ENCODE measurements around the gene SLC44A3. TPM values are rescaled to one million over a fixed set of nuclear protein-coding genes. Genes with fewer than 3 reads are reported as not detected.
A peak's percentile ranks its signal among the peaks of the same experiment; 100 is the strongest.

SLC44A3 gene
- total and polyA plus RNA-seq, 2 donors, result 4.7 to 6.8 TPM

DNA sequence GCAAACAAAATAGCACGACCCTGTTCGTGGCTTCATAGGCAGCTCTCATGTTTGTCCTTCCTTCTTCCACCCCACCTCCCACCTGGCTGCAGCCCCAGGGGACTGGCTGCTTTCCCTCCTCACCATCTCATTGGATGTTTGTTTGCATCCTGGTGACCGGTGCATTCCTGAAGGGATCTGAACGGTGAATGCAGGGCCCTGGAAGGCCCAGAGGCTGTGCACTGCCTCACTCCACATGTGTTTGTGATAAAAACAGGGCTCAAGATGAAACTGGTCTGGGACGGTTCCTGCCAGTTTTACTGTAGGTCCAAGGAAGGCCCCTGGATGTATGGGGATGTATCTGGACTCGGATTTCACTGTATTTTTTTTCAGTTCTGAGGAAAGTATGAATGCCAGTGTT, 63.9 kb downstream of the SLC44A3 start:
- 80% methylated on average over 6 of the region's 6 CpGs for WGBS
- Histone ChIP-seq H3K27ac (ENCODE audit: low read depth in 1 of 2, low read length in 1 of 2) (peak overlapping the region in 1 of 2 donors; percentile 52), H3K4me3 (ENCODE audit: low read length in 2 of 2) (no peak overlapping the region)

DNA sequence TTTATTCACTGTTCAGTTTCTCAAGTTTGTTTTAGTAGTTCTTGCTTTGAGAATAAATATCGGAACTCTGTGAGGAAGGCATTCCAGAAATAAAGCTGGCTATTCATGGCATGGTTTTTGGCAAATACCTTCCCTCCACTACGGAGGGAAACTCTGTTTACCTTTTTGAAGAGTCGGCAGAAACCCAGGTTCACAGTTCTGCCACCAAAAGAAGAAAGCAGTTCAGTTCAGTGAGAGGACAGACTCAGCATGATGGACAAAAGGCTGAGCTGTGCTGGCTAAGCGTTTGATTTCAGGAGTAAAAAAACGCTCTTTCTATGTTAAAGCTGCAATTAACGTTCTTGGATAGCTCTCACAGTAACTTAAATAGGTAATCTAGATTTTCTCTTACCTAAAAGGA, 64.3 kb downstream of the SLC44A3 start:
- Histone ChIP-seq H3K27ac (ENCODE audit: low read depth in 1 of 2, low read length in 1 of 2) (peak overlapping the region in 1 of 2 donors; percentile 52), H3K9me3 (ENCODE audit: control insufficient read depth in 2 of 2, insufficient read depth in 1 of 2, low read length in 1 of 2) (no peaks in the 10 kb centered on the region), H3K36me3 (ENCODE audit: control insufficient read depth in 2 of 2, insufficient read depth in 2 of 2, low read length in 1 of 2) (no peaks in the 10 kb centered on the region), H3K4me1 (ENCODE audit: control insufficient read depth in 2 of 2, insufficient read depth in 2 of 2, low read length in 2 of 2) (peaks cover 0 to 15% of the 10 kb centered on the region in 2 donors), H3K27me3 (ENCODE audit: control insufficient read depth in 2 of 2, insufficient read depth in 1 of 2, low read length in 1 of 2) (no peaks in the 10 kb centered on the region), H3K4me3 (ENCODE audit: low read length in 2 of 2) (no peak overlapping the region)
- DNase-seq (ENCODE audit: low read depth in 6 of 9, low spot score in 9 of 9), result no peak
- WGBS, result 94% methylated on average over 6 of the region's 6 CpGs

More for the DNA sequence above, 63.9 kb downstream of the SLC44A3 start:
- no peak for DNase-seq (ENCODE audit: low read depth in 6 of 9, low spot score in 9 of 9)
- Histone ChIP-seq H3K4me1 (ENCODE audit: control insufficient read depth in 2 of 2, insufficient read depth in 2 of 2, low read length in 2 of 2) (peaks cover 0 to 15% of the 10 kb centered on the region in 2 donors), H3K36me3 (ENCODE audit: control insufficient read depth in 2 of 2, insufficient read depth in 2 of 2, low read length in 1 of 2) (no peaks in the 10 kb centered on the region), H3K27me3 (ENCODE audit: control insufficient read depth in 2 of 2, insufficient read depth in 1 of 2, low read length in 1 of 2) (no peaks in the 10 kb centered on the region), H3K9me3 (ENCODE audit: control insufficient read depth in 2 of 2, insufficient read depth in 1 of 2, low read length in 1 of 2) (no peaks in the 10 kb centered on the region)

DNA sequence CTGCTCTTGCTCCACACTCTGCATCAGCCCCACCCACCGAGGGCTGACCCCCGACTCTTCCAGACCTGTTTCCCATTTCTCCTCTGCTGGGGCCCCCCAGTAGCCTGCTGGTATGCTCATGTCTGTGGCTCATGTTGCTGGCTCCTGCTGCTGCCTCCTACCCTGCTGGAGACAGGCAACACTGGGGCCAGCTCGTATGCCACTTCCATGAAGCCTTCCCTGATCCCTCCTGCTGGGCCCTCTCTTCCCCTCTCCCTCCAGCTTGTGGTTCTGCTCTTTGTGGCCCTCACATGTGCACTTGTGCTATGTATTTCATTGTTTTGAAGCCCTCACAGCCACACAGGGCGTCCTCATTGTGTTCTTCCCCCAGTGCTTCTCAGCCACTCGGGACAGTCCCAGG, 66.2 kb downstream of the SLC44A3 start:
- no peaks in the 10 kb centered on the region for H3K27me3 ChIP-seq (ENCODE audit: control insufficient read depth in 2 of 2, insufficient read depth in 1 of 2, low read length in 1 of 2)
- WGBS, result 93% methylated on average over 5 of the region's 5 CpGs
- H3K27ac ChIP-seq (ENCODE audit: low read depth in 1 of 2, low read length in 1 of 2), result no peak overlapping the region
- H3K9me3 ChIP-seq (ENCODE audit: control insufficient read depth in 2 of 2, insufficient read depth in 1 of 2, low read length in 1 of 2), result no peaks in the 10 kb centered on the region
- no peak for DNase-seq (ENCODE audit: low read depth in 6 of 9, low spot score in 9 of 9)
- no peak overlapping the region for H3K4me3 ChIP-seq (ENCODE audit: low read length in 2 of 2)
- H3K36me3 ChIP-seq (ENCODE audit: control insufficient read depth in 2 of 2, insufficient read depth in 2 of 2, low read length in 1 of 2), result no peaks in the 10 kb centered on the region
- peaks cover 0 to 15% of the 10 kb centered on the region in 2 donors for H3K4me1 ChIP-seq (ENCODE audit: control insufficient read depth in 2 of 2, insufficient read depth in 2 of 2, low read length in 2 of 2)

DNA sequence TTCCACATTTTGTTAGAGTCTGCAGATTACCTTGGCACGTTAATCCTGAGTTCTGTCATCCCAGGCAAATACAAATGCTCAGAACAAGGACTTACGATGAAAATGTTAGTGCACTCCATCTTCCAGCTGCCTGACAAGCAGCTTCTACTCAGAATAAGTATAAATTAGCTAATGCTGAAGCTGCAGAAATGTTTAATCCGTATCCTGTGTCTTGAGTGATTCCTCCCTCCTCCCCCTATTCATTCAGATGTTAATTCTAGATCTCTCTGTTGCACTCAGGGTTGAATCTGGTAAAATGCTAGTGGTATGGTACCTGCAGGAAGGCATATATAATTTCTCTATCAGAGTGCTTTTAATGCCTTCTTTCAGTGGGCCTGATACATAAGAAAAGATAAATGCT, 66.9 kb downstream of the SLC44A3 start:
- Histone ChIP-seq H3K4me3 (ENCODE audit: low read length in 2 of 2) (no peak overlapping the region), H3K36me3 (ENCODE audit: control insufficient read depth in 2 of 2, insufficient read depth in 2 of 2, low read length in 1 of 2) (no peaks in the 10 kb centered on the region), H3K9me3 (ENCODE audit: control insufficient read depth in 2 of 2, insufficient read depth in 1 of 2, low read length in 1 of 2) (no peaks in the 10 kb centered on the region), H3K27ac (ENCODE audit: low read depth in 1 of 2, low read length in 1 of 2) (no peak overlapping the region), H3K27me3 (ENCODE audit: control insufficient read depth in 2 of 2, insufficient read depth in 1 of 2, low read length in 1 of 2) (no peaks in the 10 kb centered on the region), H3K4me1 (ENCODE audit: control insufficient read depth in 2 of 2, insufficient read depth in 2 of 2, low read length in 2 of 2) (peaks cover 0 to 15% of the 10 kb centered on the region in 2 donors)
- DNase-seq (ENCODE audit: low read depth in 6 of 9, low spot score in 9 of 9), result no peak
- 98% methylated on average over 3 of the region's 3 CpGs for WGBS

DNA sequence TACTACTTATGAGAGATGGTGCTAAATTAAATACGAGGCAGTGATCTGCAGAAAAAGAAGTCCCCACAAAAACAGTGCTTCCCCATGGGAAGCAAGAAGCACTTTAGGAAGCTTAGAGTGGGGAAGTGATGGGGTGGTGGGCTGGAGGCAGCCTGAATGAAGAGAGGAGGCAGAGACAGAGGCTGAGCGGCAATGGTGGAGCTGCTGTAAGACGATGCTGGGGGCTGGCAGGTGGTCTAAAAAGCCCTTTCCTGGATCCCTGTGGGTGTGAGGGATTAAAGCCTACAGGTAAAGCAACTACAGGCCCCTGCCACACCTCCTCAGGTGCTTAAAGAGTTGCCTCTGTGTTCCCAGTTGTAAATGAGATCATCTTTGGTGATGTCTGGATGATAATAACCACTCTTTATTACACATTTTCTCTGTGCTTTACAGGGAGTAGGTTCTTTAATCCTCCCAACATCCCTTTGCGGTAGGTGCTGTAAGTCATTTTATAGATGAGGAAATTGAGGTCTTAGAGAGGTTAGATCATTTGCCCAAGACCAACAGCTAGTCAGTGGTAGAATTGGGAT, 67.5 kb downstream of the SLC44A3 start:
- Histone ChIP-seq H3K27ac (ENCODE audit: low read depth in 1 of 2, low read length in 1 of 2) (no peak overlapping the region), H3K4me3 (ENCODE audit: low read length in 2 of 2) (no peak overlapping the region), H3K36me3 (ENCODE audit: control insufficient read depth in 2 of 2, insufficient read depth in 2 of 2, low read length in 1 of 2) (no peaks in the 10 kb centered on the region), H3K9me3 (ENCODE audit: control insufficient read depth in 2 of 2, insufficient read depth in 1 of 2, low read length in 1 of 2) (no peaks in the 10 kb centered on the region), H3K4me1 (ENCODE audit: control insufficient read depth in 2 of 2, insufficient read depth in 2 of 2, low read length in 2 of 2) (peaks cover 0 to 21% of the 10 kb centered on the region in 2 donors), H3K27me3 (ENCODE audit: control insufficient read depth in 2 of 2, insufficient read depth in 1 of 2, low read length in 1 of 2) (no peaks in the 10 kb centered on the region)
- DNase-seq (ENCODE audit: low read depth in 6 of 9, low spot score in 9 of 9), result no peak
- 93% methylated on average over 4 of the region's 4 CpGs for WGBS

DNA sequence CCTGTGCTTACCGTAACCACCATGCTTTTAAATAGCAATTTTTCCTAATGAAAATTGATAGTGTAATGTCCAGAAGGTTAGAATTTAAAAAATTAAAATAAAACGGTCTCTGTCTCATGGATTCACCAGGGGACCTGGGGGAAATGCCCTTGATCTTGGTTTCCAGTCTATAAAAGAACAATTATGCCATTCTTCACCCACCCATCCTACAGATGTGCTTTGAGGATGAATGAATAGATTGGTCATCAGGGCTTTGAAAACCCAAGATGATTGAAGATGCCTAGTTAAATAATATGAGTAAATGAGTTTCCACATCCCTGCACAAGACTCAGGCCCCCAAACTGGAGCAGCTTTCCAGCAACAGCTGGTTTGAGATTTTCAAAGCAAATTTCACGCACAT, 68.0 kb downstream of the SLC44A3 start:
- DNase-seq (ENCODE audit: low read depth in 6 of 9, low spot score in 9 of 9), result no peak
- H3K9me3 ChIP-seq (ENCODE audit: control insufficient read depth in 2 of 2, insufficient read depth in 1 of 2, low read length in 1 of 2), result no peaks in the 10 kb centered on the region
- H3K4me3 ChIP-seq (ENCODE audit: low read length in 2 of 2), result no peak overlapping the region
- H3K36me3 ChIP-seq (ENCODE audit: control insufficient read depth in 2 of 2, insufficient read depth in 2 of 2, low read length in 1 of 2), result no peaks in the 10 kb centered on the region
- H3K27me3 ChIP-seq (ENCODE audit: control insufficient read depth in 2 of 2, insufficient read depth in 1 of 2, low read length in 1 of 2), result no peaks in the 10 kb centered on the region
- H3K27ac ChIP-seq (ENCODE audit: low read depth in 1 of 2, low read length in 1 of 2), result no peak overlapping the region
- peaks cover 0 to 18% of the 10 kb centered on the region in 2 donors for H3K4me1 ChIP-seq (ENCODE audit: control insufficient read depth in 2 of 2, insufficient read depth in 2 of 2, low read length in 2 of 2)
- WGBS, result 97% methylated on average over 3 of the region's 3 CpGs

DNA sequence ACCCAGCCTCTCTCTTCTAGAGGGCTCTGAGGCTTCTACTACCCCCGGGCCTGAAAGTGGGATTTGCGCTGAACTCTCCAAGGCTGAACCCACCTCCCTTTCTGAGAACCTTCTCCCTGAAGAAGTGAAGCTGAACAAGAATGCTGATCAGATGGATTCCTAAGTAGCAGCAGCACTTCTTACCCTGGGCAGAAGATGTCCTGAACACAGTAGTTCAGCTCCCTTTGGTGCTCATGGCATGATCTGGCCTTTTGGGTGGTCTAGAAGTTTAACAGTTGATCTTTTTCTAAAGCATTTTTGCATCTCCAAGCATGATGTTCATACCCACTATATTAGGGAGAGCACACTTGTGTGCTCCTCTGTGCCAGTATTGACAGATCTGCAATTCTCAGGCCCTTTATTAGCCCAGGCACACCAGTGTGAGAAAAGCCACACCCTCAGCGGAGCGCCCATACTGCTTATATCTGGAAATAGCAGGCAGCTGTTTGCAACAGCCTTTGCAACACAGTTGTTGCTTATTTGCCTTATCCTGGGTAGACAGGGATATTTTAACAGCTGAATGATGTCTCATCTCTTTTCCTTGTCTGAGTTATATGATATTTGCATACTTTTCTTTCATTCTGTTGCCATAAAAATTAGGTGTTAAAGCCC, 72.6 kb downstream of the SLC44A3 start:
- no peak for DNase-seq (ENCODE audit: low read depth in 6 of 9, low spot score in 9 of 9)
- WGBS, result 87% methylated on average over 4 of the region's 4 CpGs
- peaks cover 0 to 16% of the 10 kb centered on the region in 2 donors for H3K36me3 ChIP-seq (ENCODE audit: control insufficient read depth in 2 of 2, insufficient read depth in 2 of 2, low read length in 1 of 2)
- H3K27ac ChIP-seq (ENCODE audit: low read depth in 1 of 2, low read length in 1 of 2), result peak overlapping the region in 1 of 2 donors; percentile 27
- no peak overlapping the region for H3K4me3 ChIP-seq (ENCODE audit: low read length in 2 of 2)
- H3K4me1 ChIP-seq (ENCODE audit: control insufficient read depth in 2 of 2, insufficient read depth in 2 of 2, low read length in 2 of 2), result peaks cover 0 to 7% of the 10 kb centered on the region in 2 donors
- no peaks in the 10 kb centered on the region for H3K27me3 ChIP-seq (ENCODE audit: control insufficient read depth in 2 of 2, insufficient read depth in 1 of 2, low read length in 1 of 2)
- no peaks in the 10 kb centered on the region for H3K9me3 ChIP-seq (ENCODE audit: control insufficient read depth in 2 of 2, insufficient read depth in 1 of 2, low read length in 1 of 2)

DNA sequence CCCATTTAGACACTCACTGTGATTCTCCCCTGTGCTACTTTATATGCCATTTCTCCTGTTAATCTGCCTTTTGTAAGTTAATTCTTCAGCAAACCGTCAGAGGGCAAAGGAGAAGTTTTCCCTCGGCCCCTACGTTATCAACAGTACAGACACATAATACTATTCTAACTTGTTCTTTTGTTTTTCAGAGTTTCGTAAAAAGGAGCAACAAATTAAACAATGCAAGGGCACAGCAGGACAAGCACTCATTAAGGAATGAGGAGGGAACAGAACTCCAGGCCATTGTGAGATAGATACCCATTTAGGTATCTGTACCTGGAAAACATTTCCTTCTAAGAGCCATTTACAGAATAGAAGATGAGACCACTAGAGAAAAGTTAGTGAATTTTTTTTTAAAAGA, 74.5 kb downstream of the SLC44A3 start:
- Histone ChIP-seq H3K4me1 (ENCODE audit: control insufficient read depth in 2 of 2, insufficient read depth in 2 of 2, low read length in 2 of 2) (peaks cover 0 to 7% of the 10 kb centered on the region in 2 donors), H3K4me3 (ENCODE audit: low read length in 2 of 2) (no peak overlapping the region), H3K27ac (ENCODE audit: low read depth in 1 of 2, low read length in 1 of 2) (no peak overlapping the region), H3K9me3 (ENCODE audit: control insufficient read depth in 2 of 2, insufficient read depth in 1 of 2, low read length in 1 of 2) (no peaks in the 10 kb centered on the region), H3K27me3 (ENCODE audit: control insufficient read depth in 2 of 2, insufficient read depth in 1 of 2, low read length in 1 of 2) (no peaks in the 10 kb centered on the region), H3K36me3 (ENCODE audit: control insufficient read depth in 2 of 2, insufficient read depth in 2 of 2, low read length in 1 of 2) (peaks cover 0 to 20% of the 10 kb centered on the region in 2 donors)
- DNase-seq (ENCODE audit: low read depth in 6 of 9, low spot score in 9 of 9), result no peak
- WGBS, result 97% methylated on average over 4 of the region's 4 CpGs

DNA sequence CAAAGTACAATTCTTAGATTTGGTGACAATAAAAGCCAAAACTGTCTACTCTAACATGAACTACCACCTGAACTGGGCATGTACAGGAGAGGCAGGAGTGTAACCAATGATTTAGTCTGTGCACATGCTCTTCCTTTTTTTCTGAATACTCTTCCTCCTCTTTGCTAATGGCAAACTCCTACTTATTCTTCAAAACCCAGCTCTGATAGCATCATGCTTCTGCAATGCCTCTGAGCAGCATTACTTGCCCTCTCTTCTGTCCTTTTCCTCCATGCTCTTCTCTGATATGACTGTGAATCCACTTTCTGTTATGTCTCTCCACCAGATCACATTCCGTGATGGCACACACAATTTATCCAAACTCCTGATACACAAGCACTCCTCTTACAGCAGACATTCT, 75.4 kb downstream of the SLC44A3 start:
- Histone ChIP-seq H3K4me3 (ENCODE audit: low read length in 2 of 2) (no peak overlapping the region), H3K36me3 (ENCODE audit: control insufficient read depth in 2 of 2, insufficient read depth in 2 of 2, low read length in 1 of 2) (peaks cover 0 to 20% of the 10 kb centered on the region in 2 donors), H3K27ac (ENCODE audit: low read depth in 1 of 2, low read length in 1 of 2) (no peak overlapping the region), H3K4me1 (ENCODE audit: control insufficient read depth in 2 of 2, insufficient read depth in 2 of 2, low read length in 2 of 2) (peaks cover 0 to 7% of the 10 kb centered on the region in 2 donors), H3K9me3 (ENCODE audit: control insufficient read depth in 2 of 2, insufficient read depth in 1 of 2, low read length in 1 of 2) (no peaks in the 10 kb centered on the region), H3K27me3 (ENCODE audit: control insufficient read depth in 2 of 2, insufficient read depth in 1 of 2, low read length in 1 of 2) (no peaks in the 10 kb centered on the region)
- no peak for DNase-seq (ENCODE audit: low read depth in 6 of 9, low spot score in 9 of 9)
- 97% methylated on average over 1 of the region's 1 CpG for WGBS

Measured in thymus (tissue), 11 donors.